Stimulated activated CD8-positive, alpha-beta memory T cell treated with anti-CD3 and anti-CD28 coated beads, Interleukin-7, amount 100 ng/mL, for 24 hours (primary cell): ENCODE measurements around the gene OR9A2.

Experiments
- DNase-seq: peaks from one replicate; pipeline ENCODE4 v3.0.0-alpha.2; 2020; ENCODE audit warnings: low read depth

Gene OR9A2, protein sequence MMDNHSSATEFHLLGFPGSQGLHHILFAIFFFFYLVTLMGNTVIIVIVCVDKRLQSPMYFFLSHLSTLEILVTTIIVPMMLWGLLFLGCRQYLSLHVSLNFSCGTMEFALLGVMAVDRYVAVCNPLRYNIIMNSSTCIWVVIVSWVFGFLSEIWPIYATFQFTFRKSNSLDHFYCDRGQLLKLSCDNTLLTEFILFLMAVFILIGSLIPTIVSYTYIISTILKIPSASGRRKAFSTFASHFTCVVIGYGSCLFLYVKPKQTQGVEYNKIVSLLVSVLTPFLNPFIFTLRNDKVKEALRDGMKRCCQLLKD

DNA sequence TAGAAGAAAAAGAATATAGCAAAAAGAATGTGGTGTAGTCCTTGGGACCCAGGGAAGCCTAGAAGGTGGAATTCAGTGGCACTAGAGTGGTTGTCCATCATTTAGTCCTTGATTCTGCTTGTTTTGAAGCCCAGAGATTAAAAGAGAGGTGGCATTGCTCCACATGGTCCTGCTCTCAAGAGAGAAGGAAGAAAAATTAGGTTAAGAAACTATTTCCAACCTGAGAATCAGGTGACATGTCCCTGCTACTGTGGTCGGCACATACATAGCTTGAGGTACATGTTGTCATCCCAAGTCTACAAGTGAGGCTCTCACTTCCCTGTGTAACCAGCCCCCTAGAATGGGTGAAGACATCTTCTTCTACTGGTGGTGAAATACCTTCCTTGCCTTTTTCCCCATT lies at the start of gene OR9A2:
Gene OR9A2 (minus strand): TSS at position 101 of the 400 bp plus-strand sequence. CDS start 0 bp downstream, at position 101.
- DNase-seq, result no peak

DNA sequence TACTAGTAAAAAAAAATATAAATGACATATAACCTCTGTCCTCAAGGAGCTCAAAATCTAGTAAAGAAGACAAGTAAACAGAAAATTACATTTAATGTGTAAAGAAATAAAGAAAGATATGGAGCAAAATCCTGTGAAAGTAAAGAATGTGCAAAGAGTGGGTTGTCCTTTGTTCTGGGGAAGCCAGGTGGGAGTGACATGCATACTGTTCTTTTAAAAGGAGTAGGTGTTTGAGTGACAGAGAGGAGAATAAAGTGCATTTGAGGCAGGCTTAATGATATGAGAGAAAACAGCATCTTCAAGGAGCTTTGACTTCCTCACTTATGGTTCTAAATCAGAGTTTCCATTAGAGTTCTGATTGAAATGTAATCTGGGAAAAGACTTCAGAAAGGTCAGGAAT lies 47.2 kb upstream of the OR9A2 start:
- no peak for DNase-seq

DNA sequence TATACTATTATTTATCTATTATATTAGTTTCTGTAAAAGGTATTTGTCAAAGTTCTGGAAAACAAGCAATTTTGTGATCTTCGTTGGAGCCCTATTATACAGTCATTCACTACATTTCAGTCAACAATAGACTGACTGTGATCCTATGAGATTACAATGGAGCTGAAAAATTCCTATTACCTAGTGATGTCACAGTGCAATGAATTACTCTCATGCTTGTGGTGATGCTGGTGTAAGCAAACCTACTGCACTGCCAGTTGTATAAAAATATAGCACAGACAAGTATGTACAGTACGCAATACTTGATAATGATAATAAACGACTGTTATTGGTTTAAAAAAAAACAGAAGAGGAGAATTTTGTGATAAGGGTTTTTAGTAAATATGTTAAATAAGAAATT lies 46.6 kb upstream of the OR9A2 start:
- DNase-seq, result no peak

DNA sequence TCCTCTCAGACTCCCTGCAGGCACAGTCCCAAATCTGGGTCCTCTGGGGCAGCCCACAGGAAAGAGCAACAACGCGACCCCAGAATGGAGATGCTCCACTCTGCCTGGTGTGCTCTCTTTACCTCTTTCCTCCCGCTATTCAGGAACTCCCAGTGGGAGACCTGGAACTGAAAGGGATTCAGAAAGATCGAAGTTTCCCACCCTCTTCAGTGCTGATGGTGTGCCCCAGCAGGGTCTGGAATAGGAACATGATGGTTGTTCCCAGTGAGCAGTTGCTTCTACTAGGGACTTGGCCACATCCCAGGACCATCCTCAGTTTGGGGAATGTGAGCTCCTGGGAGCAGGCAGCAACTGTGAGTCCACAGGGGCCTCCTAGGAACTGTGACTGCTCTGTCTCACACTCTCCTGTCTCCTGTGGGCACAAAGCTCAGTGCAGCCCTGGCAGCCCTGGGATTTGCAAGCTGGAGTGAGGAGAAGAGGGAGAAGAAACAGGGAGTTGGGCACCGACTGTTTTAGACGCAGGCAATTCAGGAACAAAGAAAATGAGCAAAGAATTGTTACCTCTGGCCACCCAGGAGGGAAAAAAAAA lies 43.1 kb upstream of the OR9A2 start:
- no peak for DNase-seq

DNA sequence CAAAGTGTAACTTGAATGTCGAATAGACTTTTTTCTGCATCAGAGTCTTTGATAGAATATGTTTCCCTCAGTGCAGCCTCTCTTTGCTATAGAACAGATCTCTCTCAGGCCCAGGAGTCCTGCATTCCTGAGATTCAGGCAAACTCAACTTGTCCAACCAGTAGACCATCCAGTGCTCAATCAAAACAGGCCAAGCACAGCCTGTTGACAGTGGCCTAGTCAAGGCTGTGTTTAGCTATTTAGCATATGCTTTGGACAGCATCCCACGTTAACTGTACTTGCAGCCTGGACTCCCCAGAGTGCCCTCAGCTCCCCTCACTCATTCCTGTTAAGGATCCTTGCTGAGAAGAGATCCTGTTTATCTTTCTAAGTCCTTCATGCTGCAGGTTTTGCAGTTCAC lies 41.5 kb upstream of the OR9A2 start:
- DNase-seq, result no peak

DNA sequence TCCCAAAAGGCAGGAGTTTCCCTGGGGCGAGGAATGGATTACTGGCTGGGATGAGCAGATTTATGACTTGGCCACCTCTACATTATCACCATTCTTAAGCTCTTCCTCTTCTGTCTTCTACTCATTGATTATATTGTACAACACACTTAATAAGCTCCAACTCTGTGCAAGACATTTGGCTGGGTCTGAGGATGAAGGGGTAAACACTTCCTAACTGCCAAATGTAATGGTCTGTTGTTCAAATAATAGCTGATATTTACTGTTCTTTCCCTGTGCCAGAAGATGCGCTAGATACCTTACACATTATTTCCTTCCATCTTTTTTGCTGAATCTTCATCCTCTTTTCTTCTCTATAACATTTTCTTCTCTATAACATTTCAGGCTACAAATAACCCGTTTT lies 36.8 kb upstream of the OR9A2 start:
- no peak for DNase-seq

DNA sequence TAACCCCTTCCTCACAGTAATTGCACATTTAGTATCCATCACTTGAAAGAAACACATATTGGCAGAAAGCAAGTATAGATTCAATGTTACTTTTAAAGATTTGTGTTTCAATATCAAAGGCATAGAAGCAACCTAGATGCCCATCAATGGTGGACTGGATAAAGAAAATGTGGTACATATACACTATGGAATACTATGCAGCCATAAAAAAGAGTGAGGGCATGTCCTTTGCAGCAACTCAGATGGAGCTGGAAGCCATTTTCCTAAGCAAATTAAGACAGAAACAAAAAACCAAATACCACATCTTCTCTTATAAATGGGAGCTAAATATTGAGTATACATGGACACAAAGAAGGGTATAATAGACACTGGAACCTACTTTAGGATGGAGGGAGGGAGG lies 28.8 kb upstream of the OR9A2 start:
- no peak for DNase-seq

DNA sequence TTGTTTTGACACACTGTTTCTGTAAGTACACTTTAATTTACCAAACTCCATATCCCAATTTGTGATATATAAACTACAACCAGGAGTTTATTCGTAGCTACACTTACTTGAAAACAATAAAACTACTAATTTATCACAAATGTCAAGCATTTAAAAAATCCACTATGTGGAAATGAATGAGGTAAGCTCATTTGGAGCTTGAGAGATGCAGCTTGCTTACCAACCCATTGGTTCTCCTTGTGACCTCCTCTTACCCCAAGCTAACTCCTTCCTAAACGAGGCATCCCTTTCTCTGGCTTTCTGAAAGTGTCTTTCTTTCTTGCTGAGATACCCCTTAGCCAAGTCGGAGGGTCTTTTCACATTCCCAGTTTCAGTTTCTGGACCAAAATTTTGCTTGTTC lies 27.7 kb upstream of the OR9A2 start:
- DNase-seq, result no peak

DNA sequence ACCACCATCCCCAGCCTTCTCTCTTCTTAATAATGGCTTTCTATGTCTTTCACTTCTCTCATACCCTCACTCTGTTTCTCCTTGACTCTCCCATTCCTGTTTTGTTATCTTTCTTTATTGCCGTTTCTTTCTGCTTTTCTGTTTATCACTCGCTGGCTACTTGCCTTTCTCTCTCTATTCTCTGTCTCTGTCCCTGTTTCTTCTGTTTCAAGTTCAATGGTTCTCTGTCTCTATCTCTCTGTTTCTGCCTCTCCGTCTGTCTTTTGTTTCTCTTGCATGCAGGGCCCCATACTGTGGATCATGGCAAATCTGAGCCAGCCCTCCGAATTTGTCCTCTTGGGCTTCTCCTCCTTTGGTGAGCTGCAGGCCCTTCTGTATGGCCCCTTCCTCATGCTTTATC lies 25.1 kb upstream of the OR9A2 start, which contains the start of gene OR6V1:
Gene OR6V1 (plus strand): TSS at position 301 of the 400 bp plus-strand sequence. CDS start 0 bp downstream, at position 301.
- no peak for DNase-seq

DNA sequence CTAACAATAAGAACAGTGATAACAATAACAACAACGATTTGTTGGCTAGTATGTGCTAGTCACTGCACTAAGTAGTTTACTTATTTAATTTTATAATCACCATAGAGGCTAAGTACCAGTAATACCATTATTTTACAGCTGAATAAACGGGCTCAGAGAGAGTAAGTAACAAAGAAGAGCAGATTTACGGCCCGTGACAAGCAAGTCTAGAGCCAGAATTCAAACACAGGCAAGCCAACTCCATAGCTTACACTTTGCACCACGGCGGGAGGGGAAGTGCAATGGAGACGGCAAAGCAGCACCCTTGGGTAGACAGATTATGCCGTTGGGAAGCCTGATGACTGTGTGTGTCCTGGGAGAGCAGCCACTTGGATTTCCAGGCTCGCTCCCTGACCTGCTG lies 24.0 kb upstream of the OR9A2 start:
- DNase-seq, result no peak

DNA sequence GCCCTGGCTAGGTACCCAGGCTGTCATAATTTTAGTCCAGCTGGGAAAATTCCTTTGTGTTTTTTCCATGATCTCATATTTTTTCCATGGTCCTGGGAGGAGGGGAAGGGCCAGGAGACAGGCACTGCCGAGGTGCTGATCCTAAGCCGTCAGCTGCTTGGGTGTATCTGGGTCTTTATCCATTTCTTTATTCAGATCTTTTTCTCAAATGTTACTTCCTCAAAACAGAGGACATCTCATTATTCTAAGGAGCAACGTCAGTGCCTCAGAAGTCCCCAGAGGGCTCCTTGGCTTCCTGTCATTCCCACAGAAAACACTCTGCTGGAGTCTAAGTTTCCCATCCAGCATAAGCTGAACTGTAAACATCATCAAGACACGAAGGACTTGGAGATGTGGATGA lies 22.4 kb upstream of the OR9A2 start:
- no peak for DNase-seq

DNA sequence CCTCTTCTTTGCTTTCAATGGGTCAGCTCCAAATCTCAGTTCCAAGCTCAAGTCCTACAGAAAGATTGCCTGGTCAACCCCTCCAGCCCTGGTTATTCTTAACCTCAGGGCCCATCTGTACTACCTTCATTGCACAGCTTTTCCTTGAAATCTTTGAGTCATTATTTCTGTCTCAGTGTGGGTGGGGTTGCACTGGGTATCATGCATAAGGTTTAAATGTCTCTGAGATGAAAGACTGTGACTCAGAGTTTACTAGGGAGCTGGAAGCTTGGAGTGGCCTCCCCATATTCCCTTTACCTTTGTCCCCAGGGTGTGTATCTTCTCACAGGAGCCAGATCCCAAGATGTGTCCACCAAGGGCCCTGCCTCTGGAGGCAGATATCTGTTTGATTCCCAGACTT lies 21.9 kb upstream of the OR9A2 start:
- DNase-seq, result no peak

DNA sequence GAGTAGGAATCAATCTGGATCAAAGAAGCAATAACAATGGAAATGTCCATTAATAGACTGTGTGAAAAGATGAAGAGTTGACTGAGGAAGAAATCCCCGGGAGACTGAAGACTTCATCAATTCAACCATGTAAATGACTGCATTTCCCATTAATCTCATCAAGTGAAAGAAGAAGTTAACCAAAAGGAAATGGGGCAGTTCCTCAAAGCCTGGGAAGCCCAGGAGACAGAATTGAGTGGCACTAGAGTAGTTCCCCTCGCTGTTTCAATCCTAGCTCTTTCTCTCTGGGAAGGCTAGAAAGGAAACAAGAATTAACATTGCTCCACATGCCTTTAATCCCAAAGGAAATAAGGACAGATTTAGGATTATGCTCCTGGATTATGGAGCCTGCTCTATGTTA lies 20.4 kb upstream of the OR9A2 start:
- no peak for DNase-seq

DNA sequence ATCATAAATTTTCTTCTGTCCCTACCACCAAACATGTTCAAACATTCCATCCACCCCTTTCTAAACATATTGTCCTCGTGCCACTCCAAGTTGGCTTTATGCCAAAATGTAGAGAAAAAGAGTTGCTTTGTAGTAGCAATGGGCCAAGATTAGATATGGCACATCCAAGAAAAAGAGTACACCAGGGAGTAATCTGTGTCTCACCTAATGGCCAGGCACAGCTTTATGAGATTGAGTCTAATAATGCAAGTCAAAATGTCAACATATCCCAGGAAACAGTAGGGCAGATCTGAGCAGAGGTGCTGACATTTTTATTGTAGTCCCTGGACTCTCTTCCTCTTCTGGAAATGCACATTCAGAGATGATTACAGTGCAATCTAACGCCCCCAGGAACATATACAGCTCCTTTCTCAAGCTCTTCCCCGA lies 19.5 kb upstream of the OR9A2 start:
- no peak for DNase-seq

DNA sequence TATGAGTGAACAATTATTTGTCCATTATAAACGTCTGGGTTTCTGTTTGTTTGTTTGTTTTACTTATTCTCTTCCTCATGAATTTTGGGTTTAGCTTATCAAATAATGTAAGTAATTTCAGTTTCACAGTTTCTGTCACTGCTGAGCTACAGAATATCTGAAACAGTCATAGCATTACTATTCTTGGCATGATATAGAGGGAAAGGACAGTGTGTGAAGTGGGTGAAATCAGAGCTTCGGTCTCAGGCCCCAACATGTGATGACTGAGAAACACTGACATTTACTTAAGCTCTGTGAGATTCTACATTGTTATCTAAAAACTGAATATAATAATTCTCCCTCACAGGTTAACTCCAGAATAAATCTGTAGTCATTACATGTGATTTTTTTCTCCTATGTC lies 16.5 kb upstream of the OR9A2 start:
- no peak for DNase-seq

DNA sequence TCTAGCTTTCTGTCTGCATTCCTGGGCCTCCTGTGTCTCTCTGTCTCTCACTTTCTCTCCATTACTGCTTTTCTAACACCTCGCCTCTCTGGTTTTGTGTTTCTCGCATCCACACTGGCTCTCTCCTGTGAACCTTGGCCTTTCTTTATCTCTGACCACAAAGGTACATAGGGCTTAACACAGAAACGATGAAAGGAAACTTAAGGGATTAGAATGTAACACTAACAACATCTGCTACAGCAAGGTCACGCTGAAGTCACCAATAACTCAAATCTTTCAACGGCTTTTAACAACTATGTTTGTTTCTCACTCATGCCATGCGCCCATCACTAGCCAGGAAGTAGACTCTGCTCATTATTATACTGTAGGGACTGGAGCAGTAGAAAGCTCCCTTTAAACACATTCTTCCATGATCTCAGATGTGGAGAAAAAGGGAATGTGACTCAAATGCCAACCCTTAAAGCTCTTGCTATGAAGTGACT lies 15.9 kb upstream of the OR9A2 start:
- no peak for DNase-seq

DNA sequence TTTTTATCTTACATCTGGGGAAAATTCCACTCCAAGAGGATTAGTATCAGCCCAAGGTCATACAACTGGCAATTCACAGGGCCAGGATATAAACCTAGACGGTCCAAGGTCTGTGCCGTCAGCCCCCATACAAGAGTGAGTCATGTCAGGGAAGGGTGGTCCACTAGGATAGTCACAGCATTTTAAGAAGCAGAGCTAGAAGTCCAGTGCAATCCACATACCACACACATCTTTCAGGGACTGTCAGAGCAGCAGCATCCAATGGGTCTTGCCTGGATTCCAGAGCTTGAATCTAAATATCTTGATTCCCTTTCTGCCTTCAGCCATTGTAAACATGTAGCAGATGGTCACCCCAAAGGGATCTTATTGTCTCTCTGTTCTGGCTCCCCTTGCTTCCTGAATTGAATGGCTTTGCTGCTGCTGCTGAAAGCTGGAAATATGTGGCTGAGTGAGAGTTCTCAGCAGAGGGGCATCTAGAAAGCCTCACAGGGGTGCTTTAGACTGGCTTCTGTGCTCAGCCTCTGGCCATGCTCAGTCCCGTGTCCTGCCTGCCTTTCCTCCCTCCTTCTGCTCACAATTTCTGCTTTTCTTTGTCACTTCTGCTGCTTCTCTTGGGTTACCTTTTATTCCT lies 15.3 kb upstream of the OR9A2 start:
- DNase-seq, result no peak

DNA sequence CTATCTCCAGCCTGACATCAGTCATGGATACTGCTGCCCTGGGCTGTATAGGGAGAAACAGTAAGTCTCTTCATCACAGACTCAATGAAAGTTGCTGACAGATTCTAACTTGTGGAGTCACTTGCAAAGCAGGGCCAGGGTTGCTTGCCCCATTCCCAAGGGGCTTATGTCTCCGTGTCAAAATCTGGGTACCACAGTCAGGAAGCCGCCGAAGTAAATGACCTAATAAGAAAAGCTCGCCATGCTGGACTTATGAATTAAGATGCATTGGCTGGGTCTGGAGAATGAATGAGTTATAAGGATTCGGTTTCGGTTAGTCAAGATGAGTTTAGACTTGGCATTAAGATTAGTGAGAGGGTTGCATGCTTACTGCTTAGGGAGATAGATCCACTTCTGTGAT lies 14.4 kb upstream of the OR9A2 start:
- DNase-seq, result no peak

DNA sequence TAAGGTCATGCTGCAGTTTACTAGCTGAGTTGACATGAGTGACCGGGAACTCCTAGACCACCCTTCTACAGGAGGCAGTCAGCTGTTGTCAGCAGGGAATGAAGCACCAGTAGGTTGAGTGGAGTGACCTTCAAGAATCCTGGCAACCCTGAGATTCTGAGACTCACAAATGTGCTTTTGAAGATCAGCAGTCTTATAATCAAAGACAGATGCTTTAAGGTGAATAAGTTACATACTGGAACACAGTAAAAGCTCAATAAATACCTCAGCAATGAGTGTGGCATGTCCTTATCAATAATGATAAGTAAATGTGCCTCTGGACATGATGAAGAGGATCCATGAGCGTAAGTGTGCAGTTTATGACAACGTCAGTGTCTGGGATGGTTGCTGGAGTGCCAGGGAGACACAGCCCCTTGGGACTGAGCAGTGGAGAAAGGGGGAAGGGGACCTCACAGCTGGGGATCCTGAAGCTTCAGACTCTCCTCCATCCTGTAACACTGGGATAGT lies 13.3 kb upstream of the OR9A2 start:
- no peak for DNase-seq

DNA sequence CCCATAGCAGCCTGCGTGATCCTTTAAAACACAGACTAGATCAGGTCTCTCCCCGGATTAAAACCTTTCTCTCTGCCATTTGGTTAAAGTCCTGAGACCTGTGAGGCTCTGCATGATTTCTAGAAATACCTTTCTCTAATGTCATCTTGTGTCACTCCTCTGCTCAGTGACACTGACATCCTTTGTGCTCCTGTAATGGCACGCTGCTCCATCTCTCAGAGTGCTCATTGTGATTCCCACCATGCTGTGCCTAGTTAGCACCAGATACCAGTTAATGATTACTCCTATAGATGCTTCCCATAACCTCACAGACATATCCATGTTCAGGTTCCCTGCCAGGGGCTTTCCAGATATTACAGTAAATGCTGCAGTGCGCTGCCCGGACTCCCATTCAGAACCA lies 11.7 kb upstream of the OR9A2 start:
- no peak for DNase-seq

DNA sequence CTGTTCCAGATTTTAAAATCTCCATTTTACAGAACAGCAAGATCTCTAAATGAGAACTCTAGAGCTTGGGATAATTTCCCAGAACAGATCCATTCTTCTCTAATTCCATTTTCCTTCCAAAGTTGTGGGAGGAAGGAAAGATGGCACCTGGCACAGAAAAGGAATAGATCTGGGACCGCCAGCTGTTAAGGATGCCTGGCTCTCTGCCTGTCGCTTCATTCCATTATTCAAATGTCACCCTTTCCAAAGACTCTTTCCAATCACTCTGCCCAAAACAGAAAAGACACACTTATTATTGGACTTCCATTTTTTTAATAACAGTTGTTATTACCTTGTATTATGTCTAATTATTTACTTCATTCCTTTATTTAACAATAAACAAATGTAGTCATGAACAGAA lies 751 bp upstream of the OR9A2 start:
- no peak for DNase-seq

DNA sequence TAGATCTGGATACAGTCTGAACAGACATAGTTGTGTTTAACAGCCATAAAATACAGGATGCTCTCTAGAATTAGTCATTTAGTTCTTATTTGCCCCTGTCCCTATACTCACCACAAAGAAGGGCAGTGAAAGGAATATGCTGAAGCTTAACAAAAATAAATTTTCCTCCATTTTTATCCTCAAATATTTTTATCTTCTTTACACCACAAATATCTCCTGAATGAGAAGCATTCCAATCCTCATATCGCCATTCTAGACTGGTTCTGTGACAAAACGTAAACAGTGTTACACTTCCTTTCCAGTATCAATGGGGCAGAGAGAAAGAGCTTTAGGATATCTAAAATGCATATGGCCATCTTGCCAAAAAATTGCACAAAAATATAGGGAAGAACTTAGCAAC lies 1.6 kb downstream of the OR9A2 start:
- no peak for DNase-seq

DNA sequence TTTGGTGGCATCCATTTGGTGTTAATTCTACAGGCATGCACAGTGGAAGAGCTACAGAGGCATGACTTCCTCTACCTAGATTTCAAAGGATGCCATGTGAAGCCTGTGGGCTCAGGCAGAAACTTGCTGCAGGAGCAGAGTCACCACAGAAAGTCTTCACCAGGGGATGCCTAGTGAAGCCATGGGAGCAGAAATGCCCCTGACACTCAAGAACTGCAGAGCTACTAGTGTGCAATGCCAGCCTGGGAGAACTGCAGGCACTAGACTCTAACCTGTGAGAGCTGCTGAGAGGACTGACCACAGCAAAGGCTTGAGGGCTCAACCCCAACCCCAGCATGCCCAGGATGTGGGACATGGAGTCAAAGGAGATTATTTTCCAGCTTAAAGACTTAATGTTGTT lies 3.9 kb downstream of the OR9A2 start:
- DNase-seq, result no peak
